Small intestine (tissue), 7 donors: Measurements from ENCODE around the gene EFCAB11. TPM values are rescaled to one million over a fixed set of nuclear protein-coding genes. Genes with fewer than 3 reads are reported as not detected.
A peak's percentile ranks its signal among the peaks of the same experiment; 100 is the strongest.

ENCODE experiments used
- DNase-seq, 2 donors: peaks; one replicate each; pipeline versions ENCODE4 v3.0.0 to v3.0.0-alpha.2; 2013
- FAIRE-seq: peaks from 2 replicates; lab custom pipeline; 2012; peaks lifted over from hg19 to GRCh38; lab: Jason Lieb, UNC
- H3K27ac ChIP-seq, 3 donors: one replicate each; pipeline ENCODE4 v1.5.1; 2013; ENCODE audit warnings: low read length in 2 of 3, mild to moderate bottlenecking in 2 of 3, control low read depth in 1 of 3, inconsistent platforms in 1 of 3, low read depth in 1 of 3, moderate library complexity in 1 of 3
- H3K27me3 ChIP-seq, 3 donors: one replicate each; pipeline ENCODE4 v1.6.1; 2013; ENCODE audit warnings: low read length in 3 of 3, inconsistent platforms in 1 of 3; ENCODE audit not compliant: control insufficient read depth in 3 of 3, insufficient read depth in 3 of 3
- H3K36me3 ChIP-seq, 3 donors: one replicate each; pipeline ENCODE4 v1.6.1; 2013; ENCODE audit warnings: low read length in 3 of 3, inconsistent platforms in 1 of 3, low read depth in 1 of 3, mild to moderate bottlenecking in 1 of 3, moderate library complexity in 1 of 3; ENCODE audit not compliant: control insufficient read depth in 3 of 3, insufficient read depth in 2 of 3
- H3K4me1 ChIP-seq, 3 donors: one replicate each; pipeline ENCODE4 v1.6.1; 2013; ENCODE audit warnings: low read length in 2 of 3, inconsistent platforms in 1 of 3, low read depth in 1 of 3, mild to moderate bottlenecking in 1 of 3, moderate library complexity in 1 of 3; ENCODE audit not compliant: control insufficient read depth in 3 of 3, insufficient read depth in 2 of 3
- H3K4me3 ChIP-seq, 3 donors: one replicate each; pipeline ENCODE4 v1.5.1; 2013; ENCODE audit warnings: low read length in 3 of 3, control low read depth in 1 of 3, inconsistent platforms in 1 of 3, low read depth in 1 of 3, mild to moderate bottlenecking in 1 of 3, moderate library complexity in 1 of 3
- H3K9me3 ChIP-seq, 2 donors: one replicate each; pipeline ENCODE4 v1.6.1; 2013; ENCODE audit warnings: low read depth in 1 of 2, low read length in 1 of 2; ENCODE audit not compliant: control insufficient read depth in 2 of 2, insufficient read depth in 1 of 2
- WGBS, 3 donors: extraction: QIAGEN DNeasy Blood & Tissue Kit; methylation state at CpG; one replicate each; pipeline ENCODE4 v1.1.7; 2013; 5-methylcytosine and 5-hydroxymethylcytosine counted together
- polyA plus RNA-seq, 4 donors: library from polyadenylated mRNA; stranded (reverse) in 3 of 4; unstranded in 1 of 4; fragments of 200-250 nt in 3 of 4; fragments of 120-200 nt in 1 of 4; gene quantifications; one replicate each; pipeline versions ENCODE4 v1.2.1 to v1.2.3, GENCODE V29; 2013
- donor health status: healthy with polysubstance abuse.
- donor health status: control.
- donor health status: control.
- donor health status: Bipolar disorder and iron deficiency.
- donor health status: healthy.

Gene EFCAB11
- polyA plus RNA-seq, 4 donors = 3.8 to 15.4 (median 7.8) TPM

- DNase-seq (no peak), FAIRE-seq (no peak)
- WGBS, 3 donors = 95 to 98% (median 96%) methylated on average over 5 of the region's 5 CpGs
- no peaks in the 10 kb centered on the region for H3K9me3 ChIP-seq
- no peaks in the 10 kb centered on the region for H3K27me3 ChIP-seq
- H3K4me1 ChIP-seq = no peaks in the 10 kb centered on the region
- H3K27ac ChIP-seq = no peak overlapping the region
- no peak overlapping the region for H3K4me3 ChIP-seq
- H3K36me3 ChIP-seq = peaks cover 3 to 25% (median 7%) of the 10 kb centered on the region in 3 donors
These were observed 34.3 kb upstream of the EFCAB11 start for GRCh38 chr14:89988787-89989186.

GRCh38 chr14:89987161-89987475 is 32.6 kb upstream of the EFCAB11 start:
- no peak overlapping the region for H3K27ac ChIP-seq
- peaks cover 6 to 29% (median 12%) of the 10 kb centered on the region in 3 donors for H3K36me3 ChIP-seq
- no peak for DNase-seq
- H3K4me1 ChIP-seq = no peaks in the 10 kb centered on the region
- H3K4me3 ChIP-seq = no peak overlapping the region
- no peaks in the 10 kb centered on the region for H3K9me3 ChIP-seq
- FAIRE-seq = no peak
- no peaks in the 10 kb centered on the region for H3K27me3 ChIP-seq

GRCh38 chr14:89986462-89987160 is 32.1 kb upstream of the EFCAB11 start:
- 82 to 91% (median 87%) methylated on average over 5 of the region's 5 CpGs for WGBS, 3 donors
- no peak for FAIRE-seq
- H3K4me1 ChIP-seq = no peaks in the 10 kb centered on the region
- peaks cover 6 to 32% (median 12%) of the 10 kb centered on the region in 3 donors for H3K36me3 ChIP-seq
- no peak overlapping the region for H3K4me3 ChIP-seq
- H3K9me3 ChIP-seq = no peaks in the 10 kb centered on the region
- no peak for DNase-seq
- no peak overlapping the region for H3K27ac ChIP-seq
- H3K27me3 ChIP-seq = no peaks in the 10 kb centered on the region

- DNase-seq (no peak), FAIRE-seq (no peak)
- WGBS, 3 donors = 89 to 95% (median 92%) methylated on average over 2 of the region's 2 CpGs
- Histone ChIP-seq H3K27me3 (no peaks in the 10 kb centered on the region), H3K4me1 (no peaks in the 10 kb centered on the region), H3K36me3 (peaks cover 6 to 35% (median 15%) of the 10 kb centered on the region in 3 donors), H3K27ac (no peak overlapping the region), H3K4me3 (no peak overlapping the region), H3K9me3 (no peaks in the 10 kb centered on the region)
These were observed 28.8 kb upstream of the EFCAB11 start for GRCh38 chr14:89983375-89983774.

- Histone ChIP-seq H3K4me3 (no peak overlapping the region), H3K27me3 (no peaks in the 10 kb centered on the region), H3K9me3 (no peaks in the 10 kb centered on the region), H3K4me1 (no peaks in the 10 kb centered on the region), H3K27ac (no peak overlapping the region), H3K36me3 (peaks cover 3 to 31% (median 11%) of the 10 kb centered on the region in 3 donors)
- no peak for DNase-seq
- WGBS, 3 donors = 82 to 85% (median 85%) methylated on average over 4 of the region's 4 CpGs
- no peak for FAIRE-seq
These were observed 24.1 kb upstream of the EFCAB11 start for GRCh38 chr14:89978656-89979055.

GRCh38 chr14:89977668-89978067 is 23.1 kb upstream of the EFCAB11 start:
- H3K4me1 ChIP-seq = no peaks in the 10 kb centered on the region
- no peak for FAIRE-seq
- WGBS, 3 donors = 89 to 97% (median 90%) methylated on average over 4 of the region's 4 CpGs

GRCh38 chr14:89973234-89973823 is 18.8 kb upstream of the EFCAB11 start:
- peaks cover 2 to 22% (median 4%) of the 10 kb centered on the region in 3 donors for H3K36me3 ChIP-seq
- DNase-seq (peak; percentile 65 to 71), FAIRE-seq (no peak)
- WGBS, 3 donors = 61 to 63% (median 62%) methylated on average over 7 of the region's 7 CpGs
- H3K27ac ChIP-seq = no peak overlapping the region
- no peaks in the 10 kb centered on the region for H3K9me3 ChIP-seq
- H3K27me3 ChIP-seq = no peaks in the 10 kb centered on the region
- no peak overlapping the region for H3K4me3 ChIP-seq
- no peaks in the 10 kb centered on the region for H3K4me1 ChIP-seq

More at GRCh38 chr14:89977668-89978067, 23.1 kb upstream of the EFCAB11 start:
- no peak overlapping the region for H3K4me3 ChIP-seq
- H3K36me3 ChIP-seq = peaks cover 2 to 28% (median 8%) of the 10 kb centered on the region in 3 donors
- no peaks in the 10 kb centered on the region for H3K9me3 ChIP-seq
- H3K27ac ChIP-seq = no peak overlapping the region
- no peaks in the 10 kb centered on the region for H3K27me3 ChIP-seq
- DNase-seq = no peak

- Histone ChIP-seq H3K27me3 (no peaks in the 10 kb centered on the region), H3K27ac (no peak overlapping the region), H3K4me3 (no peak overlapping the region), H3K36me3 (peaks cover 9 to 16% (median 12%) of the 10 kb centered on the region in 3 donors), H3K9me3 (no peaks in the 10 kb centered on the region), H3K4me1 (no peaks in the 10 kb centered on the region)
- DNase-seq = no peak
- 94 to 97% (median 94%) methylated on average over 1 of the region's 1 CpG for WGBS, 3 donors
- FAIRE-seq = no peak
These were observed 11.3 kb upstream of the EFCAB11 start for GRCh38 chr14:89965839-89966238.
